ENCODE data around the gene HIBADH. TPM values are rescaled to one million over a fixed set of nuclear protein-coding genes. Genes with fewer than 3 reads are reported as not detected.

The HIBADH gene
- total RNA-seq, 4 donors from 2014 or later: 18.0 to 74.8 (median 41.2) TPM

GRCh38 chr7:27533652-27534081, 129.0 kb downstream of the HIBADH start:
- DNase-seq: no peak
- H3K36me3 ChIP-seq: no peaks in the 10 kb centered on the region
- no peak overlapping the region for H3K27ac ChIP-seq
- H3K4me1 ChIP-seq: no peaks in the 10 kb centered on the region
- no peaks in the 10 kb centered on the region for H3K27me3 ChIP-seq
- H3K9me3 ChIP-seq: no peaks in the 10 kb centered on the region
- no peak overlapping the region for H3K4me3 ChIP-seq
- in situ Hi-C loops (cut with MboI; ENCODE audit: low pct_ligation_motif_present in 1 of 4, low pct_unique_long_range_greater_than_20kb in 1 of 4, low sequenced_read_pairs in 3 of 4) (no loop called here), intact Hi-C loops (cut with DNase I; ENCODE audit: low total_unique reads) (no loop called here)
- 88 to 93% methylated on average over 5 to 6 of the region's 6 CpGs for WGBS, 2 donors (ENCODE audit: low coverage in 1 of 2)
- TF ChIP-seq CTCF (IDR thresholded peaks at IDR 0.05) (no peak), POLR2AphosphoS5 (IDR thresholded peaks at IDR 0.05) (no peak), EP300 (IDR thresholded peaks at IDR 0.05; ENCODE audit: low read depth) (no peak), POLR2A (IDR thresholded peaks at IDR 0.05) (no peak)

- 65% methylated on average over 1 of the region's 1 CpG for WGBS, 2 donors (ENCODE audit: low coverage in 1 of 2)
Measured at GRCh38 chr7:27532314-27532713, 130.4 kb downstream of the HIBADH start.

GRCh38 chr7:27527348-27527714, 135.4 kb downstream of the HIBADH start:
- no peaks in the 10 kb centered on the region for H3K36me3 ChIP-seq
- in situ Hi-C loops (cut with MboI; ENCODE audit: low pct_ligation_motif_present in 1 of 4, low pct_unique_long_range_greater_than_20kb in 1 of 4, low sequenced_read_pairs in 3 of 4): no loop called here

More at GRCh38 chr7:27532314-27532713, 130.4 kb downstream of the HIBADH start:
- no peak for TF ChIP-seq POLR2A (IDR thresholded peaks at IDR 0.05)
- no peak for TF ChIP-seq CTCF (IDR thresholded peaks at IDR 0.05)
- DNase-seq: no peak
- H3K36me3 ChIP-seq: no peaks in the 10 kb centered on the region
- intact Hi-C loops (cut with DNase I; ENCODE audit: low total_unique reads): no loop called here
- H3K27me3 ChIP-seq: no peaks in the 10 kb centered on the region
- in situ Hi-C loops (cut with MboI; ENCODE audit: low pct_ligation_motif_present in 1 of 4, low pct_unique_long_range_greater_than_20kb in 1 of 4, low sequenced_read_pairs in 3 of 4): no loop called here
- no peak overlapping the region for H3K4me3 ChIP-seq
- no peaks in the 10 kb centered on the region for H3K9me3 ChIP-seq
- no peaks in the 10 kb centered on the region for H3K4me1 ChIP-seq
- H3K27ac ChIP-seq: no peak overlapping the region

GRCh38 chr7:27526611-27527347, 135.9 kb downstream of the HIBADH start:
- H3K9me3 ChIP-seq: no peaks in the 10 kb centered on the region
- no peaks in the 10 kb centered on the region for H3K36me3 ChIP-seq
- no peaks in the 10 kb centered on the region for H3K4me1 ChIP-seq
- 56 to 100% methylated on average over 1 of the region's 1 CpG for WGBS, 2 donors (ENCODE audit: low coverage in 1 of 2)
- no peak overlapping the region for H3K27ac ChIP-seq
- in situ Hi-C loops (cut with MboI; ENCODE audit: low pct_ligation_motif_present in 1 of 4, low pct_unique_long_range_greater_than_20kb in 1 of 4, low sequenced_read_pairs in 3 of 4): no loop called here
- DNase-seq: no peak
- intact Hi-C loops (cut with DNase I; ENCODE audit: low total_unique reads): no loop called here
- no peak overlapping the region for H3K4me3 ChIP-seq
- H3K27me3 ChIP-seq: no peaks in the 10 kb centered on the region
- no peak for TF ChIP-seq CTCF (IDR thresholded peaks at IDR 0.05)
- TF ChIP-seq POLR2A (IDR thresholded peaks at IDR 0.05): no peak
- TF ChIP-seq EP300 (IDR thresholded peaks at IDR 0.05; ENCODE audit: low read depth): no peak

More at GRCh38 chr7:27527348-27527714, 135.4 kb downstream of the HIBADH start:
- intact Hi-C loops (cut with DNase I; ENCODE audit: low total_unique reads): no loop called here
- no peak overlapping the region for H3K4me3 ChIP-seq
- H3K9me3 ChIP-seq: no peaks in the 10 kb centered on the region
- TF ChIP-seq POLR2AphosphoS5 (IDR thresholded peaks at IDR 0.05) (no peak), EP300 (IDR thresholded peaks at IDR 0.05; ENCODE audit: low read depth) (no peak), CTCF (IDR thresholded peaks at IDR 0.05) (no peak), POLR2A (IDR thresholded peaks at IDR 0.05) (no peak)
- WGBS, 2 donors (ENCODE audit: low coverage in 1 of 2): 31 to 55% methylated on average over 2 of the region's 2 CpGs
- no peaks in the 10 kb centered on the region for H3K4me1 ChIP-seq
- no peak overlapping the region for H3K27ac ChIP-seq
- DNase-seq: no peak
- no peaks in the 10 kb centered on the region for H3K27me3 ChIP-seq
